Stomach (tissue), 4 donors: ENCODE results near the gene CDC42BPB.

Experiments used
- EP300 ChIP-seq: sonication (generic); formaldehyde crosslinking; IDR thresholded peaks from one replicate; pipeline ENCODE4 v1.6.1; 2017; ENCODE audit warnings: antibody characterized with exemption
- POLR2A ChIP-seq, 4 donors: fragments of 450-650 bp; IDR thresholded peaks; one replicate each; pipeline ENCODE4 v1.6.1; 2016; ENCODE audit warnings: antibody characterized with exemption in 4 of 4, control low read depth in 2 of 4, mild to moderate bottlenecking in 1 of 4, moderate library complexity in 1 of 4
- TF ChIP-seq, protein P1 (sequence below), 7 experiments: fragments of 450-650 bp in 4 of 7; fragments of 200-600 bp in 3 of 7; sonication (generic) in 3 of 7; IDR thresholded peaks; one replicate each; pipeline ENCODE4 v1.5.1; 2016 to 2019; ENCODE audit warnings: antibody characterized with exemption in 7 of 7, control low read depth in 2 of 7, mild to moderate bottlenecking in 1 of 7

DNA sequence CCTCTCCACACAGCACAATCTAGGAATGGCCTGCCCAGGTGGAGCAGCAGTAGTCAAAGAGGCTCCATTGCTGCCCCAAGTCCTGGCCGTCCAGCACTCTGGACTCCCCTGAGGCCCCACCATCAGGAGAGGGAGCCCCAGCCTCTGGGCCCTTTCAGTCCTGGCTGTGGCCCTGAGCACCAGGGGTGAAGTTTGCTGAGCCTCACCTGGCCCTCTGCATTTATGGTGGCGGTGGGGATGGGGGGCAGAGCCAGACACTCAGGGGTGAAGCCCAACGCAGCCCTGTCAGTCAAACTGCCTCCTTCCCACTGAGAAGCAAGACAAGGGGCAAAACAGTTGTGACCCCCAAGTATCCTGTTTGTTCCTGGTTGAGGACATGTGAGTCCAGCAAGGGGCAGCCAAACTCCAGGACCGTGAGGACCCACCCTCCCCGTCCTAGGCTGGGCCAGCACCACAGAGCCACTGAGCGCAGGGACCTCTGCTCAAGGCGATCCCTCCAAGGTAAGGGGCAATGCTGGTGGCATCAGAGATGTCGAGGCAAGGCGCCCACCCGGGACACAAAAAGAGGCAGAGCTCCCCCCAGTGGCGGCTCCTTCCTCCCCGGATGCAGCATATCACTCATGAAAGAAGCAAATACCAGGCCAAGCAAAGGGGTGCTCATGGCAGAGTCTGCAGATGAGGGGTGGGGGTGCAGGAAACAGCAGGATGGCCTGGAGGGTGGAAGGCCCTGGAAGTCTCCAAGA is 139.7 kb downstream of the CDC42BPB start:
- TF ChIP-seq, protein P1, sequence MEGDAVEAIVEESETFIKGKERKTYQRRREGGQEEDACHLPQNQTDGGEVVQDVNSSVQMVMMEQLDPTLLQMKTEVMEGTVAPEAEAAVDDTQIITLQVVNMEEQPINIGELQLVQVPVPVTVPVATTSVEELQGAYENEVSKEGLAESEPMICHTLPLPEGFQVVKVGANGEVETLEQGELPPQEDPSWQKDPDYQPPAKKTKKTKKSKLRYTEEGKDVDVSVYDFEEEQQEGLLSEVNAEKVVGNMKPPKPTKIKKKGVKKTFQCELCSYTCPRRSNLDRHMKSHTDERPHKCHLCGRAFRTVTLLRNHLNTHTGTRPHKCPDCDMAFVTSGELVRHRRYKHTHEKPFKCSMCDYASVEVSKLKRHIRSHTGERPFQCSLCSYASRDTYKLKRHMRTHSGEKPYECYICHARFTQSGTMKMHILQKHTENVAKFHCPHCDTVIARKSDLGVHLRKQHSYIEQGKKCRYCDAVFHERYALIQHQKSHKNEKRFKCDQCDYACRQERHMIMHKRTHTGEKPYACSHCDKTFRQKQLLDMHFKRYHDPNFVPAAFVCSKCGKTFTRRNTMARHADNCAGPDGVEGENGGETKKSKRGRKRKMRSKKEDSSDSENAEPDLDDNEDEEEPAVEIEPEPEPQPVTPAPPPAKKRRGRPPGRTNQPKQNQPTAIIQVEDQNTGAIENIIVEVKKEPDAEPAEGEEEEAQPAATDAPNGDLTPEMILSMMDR (IDR thresholded peaks at IDR 0.05) = peak in 4 of 7 experiments; percentile 45 to 59 (median 47)
- TF ChIP-seq POLR2A (IDR thresholded peaks at IDR 0.05) = no peak
- no peak for TF ChIP-seq EP300
